Loucy (cell line): ENCODE measurements around the gene HSPG2.

ENCODE experiments used
- H2AFZ ChIP-seq: fragments of 200-600 bp; sonication (generic); 2 replicates; pipeline ENCODE4 v1.6.0; 2016; ENCODE audit warnings: antibody characterized with exemption, mild to moderate bottlenecking, low read length, moderate library complexity
- H3F3A ChIP-seq: fragments of 200-600 bp; 2 replicates; pipeline ENCODE4 v1.6.0; 2016; ENCODE audit warnings: antibody characterized with exemption, low read depth, mild to moderate bottlenecking
- H3K27me3 ChIP-seq: fragments of 200-600 bp; sonication (generic); 2 replicates; pipeline ENCODE4 v1.6.1; 2014; ENCODE audit warnings: low read length, mild to moderate bottlenecking; ENCODE audit not compliant: insufficient read depth, poor library complexity, severe bottlenecking
- H3K36me3 ChIP-seq: fragments of 200-600 bp; sonication (generic); 2 replicates; pipeline ENCODE4 v1.6.1; 2016; ENCODE audit warnings: low read length; ENCODE audit not compliant: insufficient read depth
- H3K4me1 ChIP-seq: fragments of 200-600 bp; sonication (generic); 2 replicates; pipeline ENCODE4 v1.5.1; 2014; ENCODE audit warnings: low read length, mild to moderate bottlenecking; ENCODE audit not compliant: insufficient read depth, poor library complexity, severe bottlenecking
- H3K4me2 ChIP-seq: fragments of 200-600 bp; sonication (generic); 2 replicates; pipeline ENCODE4 v1.6.0; 2014; ENCODE audit warnings: antibody characterized with exemption, low read length, low read depth, mild to moderate bottlenecking; ENCODE audit not compliant: poor library complexity, severe bottlenecking
- H3K4me3 ChIP-seq: fragments of 200-600 bp; sonication (generic); 2 replicates; pipeline ENCODE4 v1.5.1; 2014; ENCODE audit warnings: low read length, mild to moderate bottlenecking, mixed read lengths; ENCODE audit not compliant: poor library complexity, severe bottlenecking
- H3K79me2 ChIP-seq: fragments of 200-600 bp; sonication (generic); 2 replicates; pipeline ENCODE4 v1.6.1; 2014; ENCODE audit warnings: low read length; ENCODE audit not compliant: insufficient read depth
- H3K9ac ChIP-seq: fragments of 200-600 bp; sonication (generic); 2 replicates; pipeline ENCODE4 v1.6.0; 2014; ENCODE audit warnings: mild to moderate bottlenecking, low read depth, low read length, moderate library complexity; ENCODE audit not compliant: poor library complexity, severe bottlenecking
- H3K9me2 ChIP-seq: fragments of 200-600 bp; sonication (generic); replicated peaks from 2 replicates; pipeline ENCODE4 v1.6.1; 2016; ENCODE audit warnings: low read depth, low read length, mixed read lengths
- H3K9me3 ChIP-seq: fragments of 200-600 bp; sonication (generic); 2 replicates; pipeline ENCODE4 v1.6.1; 2014; ENCODE audit warnings: mild to moderate bottlenecking, antibody characterized with exemption, low read length, low read depth; ENCODE audit not compliant: insufficient read depth
- H4K20me1 ChIP-seq: fragments of 200-600 bp; sonication (generic); 2 replicates; pipeline ENCODE4 v1.6.0; 2014; ENCODE audit warnings: antibody characterized with exemption, low read length, mild to moderate bottlenecking; ENCODE audit not compliant: insufficient read depth, poor library complexity, severe bottlenecking
- CTCF ChIP-seq: fragments of 200-600 bp; sonication (generic); conservative IDR thresholded peaks from 2 replicates; pipeline ENCODE4 v1.5.1; 2014; ENCODE audit warnings: mild to moderate bottlenecking, antibody characterized with exemption, low read length
- EZH2phosphoT487 ChIP-seq: fragments of 200-600 bp; IDR thresholded peaks from 2 replicates; pipeline ENCODE4 v1.6.1; 2018; ENCODE audit warnings: antibody characterized with exemption, mild to moderate bottlenecking, moderate library complexity, borderline replicate concordance

The HSPG2 gene

GRCh38 chr1:21773585-21773984, 163.5 kb downstream of the HSPG2 start:
- no peak for TF ChIP-seq EZH2phosphoT487
- no peak for TF ChIP-seq CTCF
- no peak overlapping the region for H3K9ac ChIP-seq
- peak overlapping the region; percentile 45 for H3K4me2 ChIP-seq
- no peaks in the 10 kb centered on the region for H3F3A ChIP-seq
- no peaks in the 10 kb centered on the region for H3K9me2 ChIP-seq
- H3K4me1 ChIP-seq: peaks cover 8% of the 10 kb centered on the region
- no peaks in the 10 kb centered on the region for H3K9me3 ChIP-seq
- H3K27me3 ChIP-seq: no peaks in the 10 kb centered on the region
- no peak overlapping the region for H2AFZ ChIP-seq
- peaks cover 98% of the 10 kb centered on the region for H3K79me2 ChIP-seq
- peaks cover 50% of the 10 kb centered on the region for H4K20me1 ChIP-seq
- H3K36me3 ChIP-seq: no peaks in the 10 kb centered on the region; the same call in 1 of the 2 replicates
- H3K4me3 ChIP-seq: no peak overlapping the region
